Measurements from ENCODE around the gene ATF7IP. TPM values are rescaled to one million over a fixed set of nuclear protein-coding genes. Genes with fewer than 3 reads are reported as not detected.

Gene ATF7IP
- total RNA-seq, 2 donors from 2014 or later = 129 to 139 TPM

- peaks cover 9% of the 10 kb centered on the region for H3K4me1 Mint-ChIP-seq (ENCODE audit: low read depth)
- no peak overlapping the region for H3K4me3 Mint-ChIP-seq
- H3K27ac Mint-ChIP-seq = no peak overlapping the region
- peaks cover 0 to 2% of the 10 kb centered on the region in 2 donors for H3K36me3 Mint-ChIP-seq (ENCODE audit: insufficient read depth in 2 of 2)
- ATAC-seq (replicated peaks in 1 of 2) = no peak
- peaks cover 11% of the 10 kb centered on the region for H3K27me3 Mint-ChIP-seq (ENCODE audit: low read depth)
- H3K9me3 Mint-ChIP-seq = no peaks in the 10 kb centered on the region
- DNase-seq = no peak
Measured at GRCh38 chr12:14545144-14546124, 180.0 kb downstream of the ATF7IP start.

GRCh38 chr12:14547571-14547970 is 182.1 kb downstream of the ATF7IP start:
- Mint-ChIP-seq H3K27ac (no peak overlapping the region), H3K9me3 (no peaks in the 10 kb centered on the region), H3K36me3 (ENCODE audit: insufficient read depth in 2 of 2) (peaks cover 0 to 2% of the 10 kb centered on the region in 2 donors), H3K4me1 (ENCODE audit: low read depth) (peaks cover 4% of the 10 kb centered on the region), H3K27me3 (ENCODE audit: low read depth) (peaks cover 16% of the 10 kb centered on the region), H3K4me3 (no peak overlapping the region)
- ATAC-seq (replicated peaks in 1 of 2) = no peak
- no peak for DNase-seq

GRCh38 chr12:14548609-14549008 is 183.1 kb downstream of the ATF7IP start:
- Mint-ChIP-seq H3K9me3 (no peaks in the 10 kb centered on the region), H3K4me3 (no peak overlapping the region), H3K36me3 (ENCODE audit: insufficient read depth in 2 of 2) (peaks cover 0 to 2% of the 10 kb centered on the region in 2 donors), H3K27ac (no peak overlapping the region), H3K27me3 (ENCODE audit: low read depth) (peaks cover 19% of the 10 kb centered on the region), H3K4me1 (ENCODE audit: low read depth) (peaks cover 4% of the 10 kb centered on the region)
- no peak for ATAC-seq (replicated peaks in 1 of 2)
- no peak for DNase-seq

Other genes with a start within 250 kb of the ATF7IP start
- not detected for gene PLBD1, start 202.2 kb downstream of the ATF7IP start, total RNA-seq